HCEC 1CT (cell line): Measurements from ENCODE around the gene MRPL55.

Experiments
- DNase-seq: peaks from one replicate; pipeline ENCODE4 v3.0.0-alpha.2; 2017

MRPL55 gene

GRCh38 chr1:228098323-228098931, 10.7 kb downstream of the MRPL55 start:
- DNase-seq = no peak

GRCh38 chr1:228097333-228098081, 11.6 kb downstream of the MRPL55 start:
- no peak for DNase-seq

- DNase-seq = no peak
Measured at GRCh38 chr1:228096416-228097332, 12.4 kb downstream of the MRPL55 start.

- DNase-seq = no peak
Measured at GRCh38 chr1:228095938-228096337, 13.2 kb downstream of the MRPL55 start.

GRCh38 chr1:228095161-228095560, 13.9 kb downstream of the MRPL55 start:
- no peak for DNase-seq

- DNase-seq = no peak
Measured at GRCh38 chr1:228094432-228095016, 14.6 kb downstream of the MRPL55 start.

- no peak for DNase-seq
Measured at GRCh38 chr1:228093050-228093906, 15.8 kb downstream of the MRPL55 start.

- no peak for DNase-seq
Measured at GRCh38 chr1:228092342-228093049, 16.6 kb downstream of the MRPL55 start.

GRCh38 chr1:228091084-228091483, 18.0 kb downstream of the MRPL55 start:
- no peak for DNase-seq

GRCh38 chr1:228090613-228091081, 18.5 kb downstream of the MRPL55 start:
- peak; percentile 44 for DNase-seq

GRCh38 chr1:228089519-228090380, 19.3 kb downstream of the MRPL55 start:
- DNase-seq = no peak

GRCh38 chr1:228088586-228089498, 20.3 kb downstream of the MRPL55 start:
- no peak for DNase-seq

- DNase-seq = peak; percentile 75
Measured at GRCh38 chr1:228087771-228088251, 21.3 kb downstream of the MRPL55 start.

GRCh38 chr1:228085287-228085951, 23.7 kb downstream of the MRPL55 start:
- peak; percentile 87 for DNase-seq

- no peak for DNase-seq
Measured at GRCh38 chr1:228084797-228085196, 24.3 kb downstream of the MRPL55 start.

GRCh38 chr1:228084325-228084724, 24.8 kb downstream of the MRPL55 start:
- DNase-seq = peak; percentile 79

GRCh38 chr1:228083871-228084278, 25.2 kb downstream of the MRPL55 start:
- DNase-seq = no peak
